BLaER1 treated with 17β-estradiol and CSF1 and Interleukin-3, amounts not matched to agents 10 nM and 100 nM (cell line): ENCODE measurements around the gene TNNI3.
A peak's percentile ranks its signal among the peaks of the same experiment; 100 is the strongest.
"Not testable (repeated sequence)": the region's sequence is repeated elsewhere in the genome, so short reads cannot be mapped to it uniquely, and the experiment has no call there.

Experiments
- H3K27ac ChIP-seq, 11 experiments: shearing (Covaris generic); formaldehyde crosslinking; 2 replicates each; pipeline ENCODE4 v1.8.1; 2022
- H3K27me3 ChIP-seq, 11 experiments: shearing (Covaris generic); formaldehyde crosslinking; 2 replicates each; pipeline ENCODE4 v1.8.1; 2022
- H3K36me3 ChIP-seq, 11 experiments: shearing (Covaris generic); formaldehyde crosslinking; 2 replicates each; pipeline ENCODE4 v1.8.1; 2022
- H3K4me1 ChIP-seq, 10 experiments: shearing (Covaris generic); formaldehyde crosslinking; 2 replicates each; pipeline ENCODE4 v1.8.1; 2022
- H3K4me2 ChIP-seq, 11 experiments: shearing (Covaris generic); formaldehyde crosslinking; 2 replicates each; pipeline ENCODE4 v1.8.1; 2022
- H3K4me3 ChIP-seq, 10 experiments: shearing (Covaris generic); formaldehyde crosslinking; 2 replicates each; pipeline ENCODE4 v1.8.1; 2022
- H3K9ac ChIP-seq, 11 experiments: shearing (Covaris generic); formaldehyde crosslinking; 2 replicates each; pipeline ENCODE4 v1.8.1; 2022
- H3K9me3 ChIP-seq, 11 experiments: shearing (Covaris generic); formaldehyde crosslinking; replicated peaks in 1 of 11; 2 replicates each; pipeline ENCODE4 v1.8.1; 2022
- H4K20me1 ChIP-seq, 11 experiments: shearing (Covaris generic); formaldehyde crosslinking; 2 replicates each; pipeline ENCODE4 v1.8.1; 2022
- Cebpa-rat ChIP-seq, 11 experiments: shearing (Covaris generic); IDR thresholded peaks; 2 replicates each; pipeline ENCODE4 v1.8.1; 2022

TNNI3 gene

GRCh38 chr19:55157064-55157908 is at the start of gene TNNI3:
TSS of gene TNNI3 (minus strand) at chr19:55157732. CDS start at chr19:55157589, 143 bp downstream.
- peak within 1 kb of the TSS; percentile 80 to 96 (median 87) for H3K4me2 ChIP-seq
- peaks cover 30 to 72% (median 70%) of the 10 kb centered on the region in 10 experiments for H3K4me1 ChIP-seq
- H3K27me3 ChIP-seq = peaks cover 0 to 11% (median 0%) of the 10 kb centered on the region in 11 experiments; a peak in 8 of 22 replicates
- TF ChIP-seq Cebpa-rat (IDR thresholded peaks at IDR 0.05) = no peak
- peak within 1 kb of the TSS; percentile 35 to 60 (median 46) for H3K4me3 ChIP-seq
- H4K20me1 ChIP-seq = no peaks in the 10 kb centered on the region; a peak in 2 of 22 replicates
- H3K27ac ChIP-seq = peak within 1 kb of the TSS in 7 of 11 experiments; percentile 22 to 58 (median 53); a peak in 12 of 22 replicates
- H3K36me3 ChIP-seq = no peaks in the 10 kb centered on the region
- H3K9ac ChIP-seq = peak within 1 kb of the TSS in 7 of 11 experiments; percentile 25 to 44 (median 32); a peak in 11 of 22 replicates
- peaks cover 0 to 3% (median 0%) of the 10 kb centered on the region in 11 experiments; a peak in 7 of 22 replicates for H3K9me3 ChIP-seq

GRCh38 chr19:55206664-55207500 is 49.4 kb upstream of the TNNI3 start:
- Histone ChIP-seq H3K27me3 (no peaks in the 10 kb centered on the region; a peak in 1 of 22 replicates), H3K36me3 (no peaks in the 10 kb centered on the region), H3K4me2 (peak overlapping the region; percentile 20 to 97 (median 61)), H3K9ac (peak overlapping the region in 4 of 11 experiments; percentile 17 to 49 (median 39); a peak in 4 of 22 replicates), H3K4me3 (peak overlapping the region in 2 of 10 experiments; percentile 28 to 40; a peak in 3 of 20 replicates), H3K4me1 (peaks cover 7 to 29% (median 17%) of the 10 kb centered on the region in 10 experiments; a peak in 19 of 20 replicates), H3K9me3 (peaks cover under 1 to 4% (median 2%) of the 10 kb centered on the region in 11 experiments; a peak in 18 of 22 replicates), H4K20me1 (no peaks in the 10 kb centered on the region), H3K27ac (peak overlapping the region in 2 of 11 experiments; percentile 38 to 42; a peak in 3 of 22 replicates)
- no peak for TF ChIP-seq Cebpa-rat (IDR thresholded peaks at IDR 0.05)

- H3K4me3 ChIP-seq, H3K9me3 ChIP-seq, H3K27me3 ChIP-seq, H4K20me1 ChIP-seq, H3K9ac ChIP-seq, H3K4me2 ChIP-seq, H3K36me3 ChIP-seq, H3K27ac ChIP-seq: not testable (repeated sequence)
- H3K4me1 ChIP-seq = peaks cover 6 to 13% (median 8%) of the 10 kb centered on the region in 10 experiments; a peak in 19 of 20 replicates
These were observed 44.7 kb upstream of the TNNI3 start for GRCh38 chr19:55202199-55202598.

GRCh38 chr19:55199620-55200204 is 42.2 kb upstream of the TNNI3 start:
- Histone ChIP-seq H3K4me2 (no peak overlapping the region), H3K27me3 (no peaks in the 10 kb centered on the region), H3K9me3 (no peaks in the 10 kb centered on the region), H4K20me1 (no peaks in the 10 kb centered on the region), H3K36me3 (no peaks in the 10 kb centered on the region), H3K9ac (no peak overlapping the region), H3K4me3 (no peak overlapping the region), H3K4me1 (peaks cover 0 to 8% (median 0%) of the 10 kb centered on the region in 10 experiments; a peak in 5 of 20 replicates), H3K27ac (no peak overlapping the region)
- no peak for TF ChIP-seq Cebpa-rat (IDR thresholded peaks at IDR 0.05)

GRCh38 chr19:55198651-55199050 is 41.1 kb upstream of the TNNI3 start:
- H3K36me3 ChIP-seq = no peaks in the 10 kb centered on the region
- no peak overlapping the region for H3K4me3 ChIP-seq
- H3K4me2 ChIP-seq = no peak overlapping the region
- no peaks in the 10 kb centered on the region for H3K9me3 ChIP-seq
- H3K27ac ChIP-seq = no peak overlapping the region
- H4K20me1 ChIP-seq = no peaks in the 10 kb centered on the region
- H3K9ac ChIP-seq = no peak overlapping the region
- no peaks in the 10 kb centered on the region for H3K27me3 ChIP-seq
- peaks cover 0 to 6% (median 0%) of the 10 kb centered on the region in 10 experiments; a peak in 5 of 20 replicates for H3K4me1 ChIP-seq
- TF ChIP-seq Cebpa-rat (IDR thresholded peaks at IDR 0.05) = no peak

- H3K27me3 ChIP-seq = no peaks in the 10 kb centered on the region
- H3K36me3 ChIP-seq = no peaks in the 10 kb centered on the region
- no peak overlapping the region for H3K4me3 ChIP-seq
- no peak overlapping the region for H3K27ac ChIP-seq
- H3K9ac ChIP-seq = no peak overlapping the region
- no peak overlapping the region for H3K4me2 ChIP-seq
- no peaks in the 10 kb centered on the region for H3K9me3 ChIP-seq
- H4K20me1 ChIP-seq = no peaks in the 10 kb centered on the region
- no peak for TF ChIP-seq Cebpa-rat (IDR thresholded peaks at IDR 0.05)
- H3K4me1 ChIP-seq = no peaks in the 10 kb centered on the region
These were observed 40.0 kb upstream of the TNNI3 start for GRCh38 chr19:55197528-55197927.

GRCh38 chr19:55196803-55197202 is 39.3 kb upstream of the TNNI3 start:
- Histone ChIP-seq H4K20me1 (no peaks in the 10 kb centered on the region), H3K9ac (no peak overlapping the region), H3K36me3 (no peaks in the 10 kb centered on the region), H3K9me3 (no peaks in the 10 kb centered on the region), H3K27me3 (no peaks in the 10 kb centered on the region), H3K4me3 (no peak overlapping the region), H3K4me1 (no peaks in the 10 kb centered on the region), H3K4me2 (no peak overlapping the region), H3K27ac (no peak overlapping the region)
- TF ChIP-seq Cebpa-rat (IDR thresholded peaks at IDR 0.05) = no peak

GRCh38 chr19:55193481-55193880 is 35.9 kb upstream of the TNNI3 start:
- Histone ChIP-seq H3K9me3 (no peaks in the 10 kb centered on the region), H3K9ac (no peak overlapping the region), H3K27me3 (no peaks in the 10 kb centered on the region), H3K4me2 (no peak overlapping the region), H3K27ac (no peak overlapping the region), H3K4me1 (peaks cover 5 to 15% (median 6%) of the 10 kb centered on the region in 10 experiments), H4K20me1 (no peaks in the 10 kb centered on the region), H3K36me3 (no peaks in the 10 kb centered on the region), H3K4me3 (no peak overlapping the region)
- TF ChIP-seq Cebpa-rat (IDR thresholded peaks at IDR 0.05) = no peak
